HFF-Myc (cell line): ENCODE results near the gene MPZL2.

Source experiments
- DNase-seq: peaks from one replicate; pipeline ENCODE4 v3.0.0-alpha.2; 2011; ENCODE audit warnings: low read depth; ENCODE audit errors: extremely low read depth
- H3K4me3 ChIP-seq: replicated peaks from 2 replicates; pipeline ENCODE4 v1.5.1; 2011; ENCODE audit warnings: low read depth, mild to moderate bottlenecking, control low read depth, low read length
- CTCF ChIP-seq: IDR thresholded peaks from 2 replicates; pipeline ENCODE4 v1.5.1; 2012; ENCODE audit warnings: mild to moderate bottlenecking, low read depth, low read length, control low read depth; ENCODE audit errors: missing control alignments

The MPZL2 gene

GRCh38 chr11:118295199-118295598 is 31.1 kb upstream of the MPZL2 start:
- TF ChIP-seq CTCF = no peak
- no peak for DNase-seq
- no peak overlapping the region for H3K4me3 ChIP-seq

- no peak overlapping the region for H3K4me3 ChIP-seq
- TF ChIP-seq CTCF = no peak
- no peak for DNase-seq
Measured at GRCh38 chr11:118294053-118294452, 30.0 kb upstream of the MPZL2 start.

- no peak for DNase-seq
- H3K4me3 ChIP-seq = no peak overlapping the region
- TF ChIP-seq CTCF = no peak
Measured at GRCh38 chr11:118291477-118292135, 27.5 kb upstream of the MPZL2 start.

DNA sequence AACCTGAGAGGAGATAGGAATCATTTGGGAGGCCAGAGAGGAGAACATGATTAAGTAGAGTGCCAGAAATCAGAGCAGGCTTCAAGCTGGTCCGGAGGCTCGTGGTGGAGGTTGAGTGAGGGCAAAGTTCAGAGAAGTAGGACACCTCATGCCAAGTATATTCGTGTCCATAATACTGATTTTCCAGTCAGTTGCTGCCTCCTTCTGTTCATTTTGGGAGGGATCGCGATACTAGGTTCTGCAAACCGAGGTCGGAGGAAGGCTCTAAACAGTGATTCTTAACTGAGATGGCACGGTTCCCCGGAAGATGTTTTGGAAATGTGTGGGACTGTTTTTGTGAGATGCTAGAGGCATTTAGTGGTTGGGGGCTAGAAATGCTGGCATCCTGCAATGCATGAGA is 26.8 kb upstream of the MPZL2 start:
- no peak overlapping the region for H3K4me3 ChIP-seq
- TF ChIP-seq CTCF = no peak
- no peak for DNase-seq

- no peak overlapping the region for H3K4me3 ChIP-seq
- DNase-seq = peak; percentile 32
- TF ChIP-seq CTCF = no peak
Measured at GRCh38 chr11:118289401-118289800, 25.3 kb upstream of the MPZL2 start.

- TF ChIP-seq CTCF = no peak
- H3K4me3 ChIP-seq = no peak overlapping the region
- DNase-seq = peak; percentile 26
Measured at GRCh38 chr11:118287006-118287405, 22.9 kb upstream of the MPZL2 start.

- no peak overlapping the region for H3K4me3 ChIP-seq
- DNase-seq = no peak
- TF ChIP-seq CTCF = no peak
Measured at GRCh38 chr11:118286545-118286944, 22.4 kb upstream of the MPZL2 start.
